ENCODE measurements around the gene COL11A2. TPM values are rescaled to one million over a fixed set of nuclear protein-coding genes. Genes with fewer than 3 reads are reported as not detected.

COL11A2 gene
- total and polyA plus RNA-seq, 2 donors (not counting 3 experiments of a cell fraction or from before 2014, with no cell fraction given): 0.65 to 1.3 TPM

DNA sequence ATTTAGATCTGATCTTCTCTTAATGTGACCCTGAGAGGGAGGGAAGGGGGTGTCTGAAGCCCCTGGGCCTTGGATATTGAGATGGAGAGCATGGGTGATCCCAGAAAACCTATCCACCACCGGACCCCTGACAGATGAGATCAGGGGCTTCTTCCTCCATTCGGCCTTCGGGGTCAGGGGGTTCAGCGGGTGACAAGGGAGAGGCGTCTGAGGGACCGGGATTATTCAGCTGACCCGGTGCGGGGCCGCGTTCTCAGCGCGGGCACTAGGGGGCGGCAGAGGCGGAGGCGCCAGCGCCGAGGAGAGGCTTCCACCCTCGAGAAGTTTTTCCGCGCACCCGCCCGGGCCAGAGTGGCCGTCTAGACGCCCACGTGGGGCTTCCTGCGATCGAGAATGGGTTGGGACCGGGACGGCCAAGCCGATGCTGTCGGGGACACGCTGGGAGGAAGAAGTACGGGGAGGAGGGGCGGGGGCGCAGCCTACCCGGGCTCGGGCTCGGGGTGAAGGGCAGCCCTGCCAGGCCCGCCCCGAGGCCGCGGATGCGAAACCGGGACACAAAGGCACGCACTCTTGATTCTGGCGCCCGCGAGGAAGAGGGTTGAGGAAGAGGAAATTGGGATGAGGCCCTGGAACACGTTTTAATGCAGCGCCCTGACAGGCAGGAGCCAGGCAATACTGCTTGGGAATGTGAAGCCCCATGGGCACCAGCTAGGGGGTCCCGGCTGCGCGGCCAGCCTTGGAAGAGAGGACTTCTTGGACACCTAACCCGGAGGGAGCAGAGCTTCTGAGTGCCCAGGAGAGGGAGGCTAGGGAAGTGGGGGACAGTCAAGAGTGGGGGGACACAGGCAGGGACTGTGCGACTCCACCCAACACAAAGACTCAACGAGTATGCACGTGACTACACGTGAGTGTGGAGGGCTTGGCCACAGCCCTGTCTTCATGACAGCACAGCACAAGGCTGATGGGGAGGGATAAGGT lies 30.6 kb downstream of the COL11A2 start:
- POLR2A ChIA-PET: interaction anchor here (0.6 kb wide), 1 partner anchor 284 kb away, joined by 6 read pairs; no protein-coding TSS in a partner anchor
- no peaks in the 10 kb centered on the region for H3K9me3 ChIP-seq (replicated peaks; ENCODE audit: control insufficient read depth, insufficient read depth, low read length)
- dilution Hi-C loops (cut with MboI; ENCODE audit: extremely low pct_ligation_motif_present, low sequenced_read_pairs): no loop called here
- CTCF ChIA-PET: interaction anchor here (0.7 to 6.6 kb wide), 15 partner anchors 11 to 86 kb away, joined by 3 to 99 read pairs (median 5); no protein-coding TSS in a partner anchor
- DNase-seq (ENCODE audit: low read depth, low spot score) (peak; percentile 63), FAIRE-seq (peak; percentile 75)
- no peaks in the 10 kb centered on the region for H3K9me1 ChIP-seq (replicated peaks; ENCODE audit: control insufficient read depth, extremely low read depth, insufficient read depth, low read length)
- H3K79me2 ChIP-seq (ENCODE audit: control insufficient read depth, insufficient read depth, low read length): no peaks in the 10 kb centered on the region
- peak overlapping the region; percentile 25 to 31 (median 30) for H3K4me3 ChIP-seq (replicated peaks in 1 of 3; ENCODE audit: insufficient read depth in 1 of 3, low read depth in 1 of 3, low read length in 3 of 3)
- H2AFZ ChIP-seq (ENCODE audit: low read depth, low read length): peak overlapping the region; percentile 76
- no peaks in the 10 kb centered on the region for H3K4me1 ChIP-seq (ENCODE audit: control insufficient read depth, extremely low read depth, insufficient read depth, low read length)
- H3K27me3 ChIP-seq (ENCODE audit: control insufficient read depth in 2 of 2, insufficient read depth in 2 of 2, low read length in 2 of 2): no peaks in the 10 kb centered on the region
- intact Hi-C loops (cut with micrococcal nuclease): loop anchor here (1.0 kb wide), 2 partner anchors 36 to 87 kb away; no protein-coding TSS in a partner anchor
- H3K4me2 ChIP-seq (ENCODE audit: insufficient read depth, low read length): peak overlapping the region; percentile 66
- no peak overlapping the region for H3K27ac ChIP-seq (ENCODE audit: insufficient read depth, low read depth, low read length)
- H3K36me3 ChIP-seq (ENCODE audit: control insufficient read depth in 2 of 2, extremely low read depth in 1 of 2, insufficient read depth in 2 of 2, low read length in 2 of 2): no peaks in the 10 kb centered on the region
- no peaks in the 10 kb centered on the region for H4K20me1 ChIP-seq (replicated peaks; ENCODE audit: control insufficient read depth, extremely low read depth, insufficient read depth, low read length)
- no TSS peak for BruUV-seq (replicated peaks)
- TF ChIP-seq GATA2 (IDR thresholded peaks at IDR 0.05; ENCODE audit: insufficient read depth, insufficient read length, low read depth, low read length) (no peak), JUN (IDR thresholded peaks at IDR 0.05; ENCODE audit: borderline replicate concordance, insufficient read depth, insufficient read length, low read depth) (no peak)
- TF ChIP-seq, protein P1, sequence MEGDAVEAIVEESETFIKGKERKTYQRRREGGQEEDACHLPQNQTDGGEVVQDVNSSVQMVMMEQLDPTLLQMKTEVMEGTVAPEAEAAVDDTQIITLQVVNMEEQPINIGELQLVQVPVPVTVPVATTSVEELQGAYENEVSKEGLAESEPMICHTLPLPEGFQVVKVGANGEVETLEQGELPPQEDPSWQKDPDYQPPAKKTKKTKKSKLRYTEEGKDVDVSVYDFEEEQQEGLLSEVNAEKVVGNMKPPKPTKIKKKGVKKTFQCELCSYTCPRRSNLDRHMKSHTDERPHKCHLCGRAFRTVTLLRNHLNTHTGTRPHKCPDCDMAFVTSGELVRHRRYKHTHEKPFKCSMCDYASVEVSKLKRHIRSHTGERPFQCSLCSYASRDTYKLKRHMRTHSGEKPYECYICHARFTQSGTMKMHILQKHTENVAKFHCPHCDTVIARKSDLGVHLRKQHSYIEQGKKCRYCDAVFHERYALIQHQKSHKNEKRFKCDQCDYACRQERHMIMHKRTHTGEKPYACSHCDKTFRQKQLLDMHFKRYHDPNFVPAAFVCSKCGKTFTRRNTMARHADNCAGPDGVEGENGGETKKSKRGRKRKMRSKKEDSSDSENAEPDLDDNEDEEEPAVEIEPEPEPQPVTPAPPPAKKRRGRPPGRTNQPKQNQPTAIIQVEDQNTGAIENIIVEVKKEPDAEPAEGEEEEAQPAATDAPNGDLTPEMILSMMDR (IDR thresholded peaks at IDR 0.05; ENCODE audit: extremely low read depth in 1 of 2, insufficient read depth in 1 of 2, low read depth in 1 of 2, low read length in 2 of 2): peak; percentile 94 to 98
- H3K9ac ChIP-seq (replicated peaks; ENCODE audit: extremely low read depth, insufficient read depth, low read length): peak overlapping the region; percentile 35

All from endothelial cell of umbilical vein (primary cell).